Activated CD4-positive, CD25-positive, alpha-beta regulatory T cell treated with anti-CD3 and anti-CD28 coated beads, Interleukin-2, amount 50 U/mL, for 16 hours (primary cell): ENCODE results near the gene SLC37A2.
"Not testable (repeated sequence)": the region's sequence is repeated elsewhere in the genome, so short reads cannot be mapped to it uniquely, and the experiment has no call there.

ENCODE experiments used
- DNase-seq: peaks from one replicate; pipeline ENCODE4 v3.0.0-alpha.2; 2020; ENCODE audit warnings: low read depth, low spot score

The SLC37A2 gene

GRCh38 chr11:125084057-125084416 is 20.9 kb downstream of the SLC37A2 start:
- DNase-seq: no peak

- no peak for DNase-seq
Measured at GRCh38 chr11:125084761-125085231, 21.7 kb downstream of the SLC37A2 start.

GRCh38 chr11:125085301-125086081 is 22.4 kb downstream of the SLC37A2 start:
- DNase-seq: no peak

- no peak for DNase-seq
Measured at GRCh38 chr11:125086633-125087296, 23.7 kb downstream of the SLC37A2 start.

GRCh38 chr11:125088123-125088522 is 25.0 kb downstream of the SLC37A2 start:
- DNase-seq: no peak

GRCh38 chr11:125088576-125089455 is 25.7 kb downstream of the SLC37A2 start:
- DNase-seq: no peak

- DNase-seq: not testable (repeated sequence)
Measured at GRCh38 chr11:125089481-125089880, 26.4 kb downstream of the SLC37A2 start.

- not testable (repeated sequence) for DNase-seq
Measured at GRCh38 chr11:125090151-125090550, 27.0 kb downstream of the SLC37A2 start.

- DNase-seq: no peak
Measured at GRCh38 chr11:125090816-125091215, 27.7 kb downstream of the SLC37A2 start.

- DNase-seq: no peak
Measured at GRCh38 chr11:125091247-125091876, 28.3 kb downstream of the SLC37A2 start.

GRCh38 chr11:125091877-125092664 is 29.0 kb downstream of the SLC37A2 start:
- DNase-seq: no peak

GRCh38 chr11:125092669-125093068 is 29.6 kb downstream of the SLC37A2 start:
- no peak for DNase-seq

- no peak for DNase-seq
Measured at GRCh38 chr11:125093502-125093901, 30.4 kb downstream of the SLC37A2 start.

GRCh38 chr11:125094731-125095130 is 31.6 kb downstream of the SLC37A2 start:
- no peak for DNase-seq

- DNase-seq: no peak
Measured at GRCh38 chr11:125100136-125100535, 37.0 kb downstream of the SLC37A2 start.

- no peak for DNase-seq
Measured at GRCh38 chr11:125101596-125101995, 38.5 kb downstream of the SLC37A2 start.

GRCh38 chr11:125102025-125102424 is 38.9 kb downstream of the SLC37A2 start:
- no peak for DNase-seq

GRCh38 chr11:125102510-125102909 is 39.4 kb downstream of the SLC37A2 start:
- DNase-seq: no peak

GRCh38 chr11:125105926-125106325 is 42.8 kb downstream of the SLC37A2 start:
- no peak for DNase-seq

GRCh38 chr11:125108469-125108868 is 45.4 kb downstream of the SLC37A2 start:
- no peak for DNase-seq

GRCh38 chr11:125110506-125110905 is 47.4 kb downstream of the SLC37A2 start:
- DNase-seq: no peak
